Activated naive CD8-positive, alpha-beta T cell treated with anti-CD3 and anti-CD28 coated beads, Interleukin-2, amount 50 U/mL, for 16 hours (primary cell): ENCODE results near the gene TP53TG5.

ENCODE experiments used
- DNase-seq: peaks from one replicate; pipeline ENCODE4 v3.0.0-alpha.2; 2020; ENCODE audit warnings: low read depth, low spot score

Gene TP53TG5

GRCh38 chr20:45328451-45328850, 49.7 kb downstream of the TP53TG5 start:
- no peak for DNase-seq

GRCh38 chr20:45325371-45325770, 52.8 kb downstream of the TP53TG5 start:
- DNase-seq, result no peak

GRCh38 chr20:45323731-45324130, 54.4 kb downstream of the TP53TG5 start:
- DNase-seq, result no peak

- DNase-seq, result no peak
Observed at GRCh38 chr20:45322952-45323383, 55.2 kb downstream of the TP53TG5 start.
